Measurements from ENCODE around the gene HSD17B1.

HSD17B1 gene

DNA sequence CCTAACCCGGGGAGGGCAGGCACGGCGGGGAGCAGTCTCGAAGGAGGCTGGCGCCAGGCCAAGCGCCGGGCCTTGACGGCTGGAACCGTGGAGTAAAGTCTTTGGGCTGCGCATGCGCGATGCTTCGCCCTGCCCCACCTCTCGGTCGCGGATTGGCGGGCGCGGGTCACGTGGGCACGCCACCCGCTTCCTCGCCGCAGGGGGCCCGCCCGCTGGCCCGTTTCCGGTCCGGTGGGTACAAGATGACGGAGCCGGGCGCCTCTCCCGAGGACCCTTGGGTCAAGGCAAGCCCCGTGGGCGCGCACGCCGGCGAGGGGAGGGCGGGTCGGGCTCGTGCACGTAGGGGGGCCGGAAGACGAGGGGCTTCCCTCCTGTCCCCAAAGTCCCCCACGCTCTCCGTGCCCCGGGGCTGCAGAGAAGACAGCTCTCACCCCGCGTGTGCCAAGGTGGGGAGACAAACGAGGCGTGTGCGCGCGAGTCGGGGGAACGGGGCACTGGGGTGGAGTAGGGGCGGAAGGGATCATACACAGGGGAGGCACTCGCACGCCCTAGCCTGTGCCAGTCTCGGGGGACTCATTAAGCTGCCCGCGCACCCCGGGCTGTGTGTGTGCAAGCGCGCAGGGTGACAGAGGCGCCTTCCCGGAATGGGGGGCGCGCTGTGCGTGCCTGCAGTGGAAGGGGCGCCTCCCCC lies 14.3 kb downstream of the HSD17B1 start, which contains the start of gene MLX:
Gene MLX (plus strand): TSS at position 218 of the 691 bp plus-strand sequence. CDS start 25 bp downstream, at position 243.
- DNase-seq (ENCODE audit: low read depth, low spot score) = peak; percentile 81

- no peak for DNase-seq (ENCODE audit: low read depth, low spot score)
Observed at GRCh38 chr17:42568341-42569111, 15.8 kb downstream of the HSD17B1 start.

- DNase-seq (ENCODE audit: low read depth, low spot score) = no peak
Observed at GRCh38 chr17:42571435-42572225, 18.9 kb downstream of the HSD17B1 start.

GRCh38 chr17:42573095-42573494 lies 20.4 kb downstream of the HSD17B1 start:
- DNase-seq (ENCODE audit: low read depth, low spot score) = no peak

DNA sequence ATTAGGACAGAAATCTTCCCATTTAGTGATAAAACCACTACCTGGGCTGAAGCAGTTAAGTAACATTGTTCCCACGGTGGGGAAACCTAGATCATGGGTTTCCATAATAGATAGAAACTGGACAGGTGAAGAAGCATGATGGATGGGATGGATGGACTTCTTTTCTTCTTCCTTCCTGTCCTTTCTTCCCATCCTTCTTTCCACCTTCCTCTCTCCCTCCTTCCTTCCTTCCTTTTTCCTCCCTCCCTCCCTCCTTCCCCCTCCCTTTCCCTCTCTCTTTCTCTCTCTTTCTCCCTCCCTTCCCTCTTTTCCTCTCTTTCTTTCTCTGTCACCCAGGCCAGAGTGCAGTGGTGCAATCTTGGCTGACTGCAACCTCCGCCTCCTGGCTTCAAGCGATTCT lies 21.7 kb downstream of the HSD17B1 start:
- no peak for DNase-seq (ENCODE audit: low read depth, low spot score)

DNA sequence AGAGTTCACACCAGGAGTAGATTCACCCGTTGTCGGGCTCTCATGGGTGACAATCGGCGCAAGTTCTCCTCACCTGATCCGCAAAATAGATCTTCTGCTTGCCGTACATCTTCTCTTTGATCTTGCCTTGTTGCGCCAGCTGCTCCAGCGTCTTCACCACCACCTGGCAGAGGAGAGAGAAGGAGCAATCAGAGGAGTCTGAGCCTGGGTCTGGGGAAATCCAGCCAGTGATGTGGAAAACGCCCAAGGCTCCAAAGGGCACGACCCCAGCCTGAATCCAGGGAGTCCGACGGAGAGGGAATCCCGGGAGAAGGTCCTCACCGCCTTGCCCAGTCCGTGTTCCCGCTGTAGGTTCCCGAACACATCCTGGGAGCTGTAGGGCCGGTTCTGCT lies 24.4 kb downstream of the HSD17B1 start:
- no peak for DNase-seq (ENCODE audit: low read depth, low spot score)

DNA sequence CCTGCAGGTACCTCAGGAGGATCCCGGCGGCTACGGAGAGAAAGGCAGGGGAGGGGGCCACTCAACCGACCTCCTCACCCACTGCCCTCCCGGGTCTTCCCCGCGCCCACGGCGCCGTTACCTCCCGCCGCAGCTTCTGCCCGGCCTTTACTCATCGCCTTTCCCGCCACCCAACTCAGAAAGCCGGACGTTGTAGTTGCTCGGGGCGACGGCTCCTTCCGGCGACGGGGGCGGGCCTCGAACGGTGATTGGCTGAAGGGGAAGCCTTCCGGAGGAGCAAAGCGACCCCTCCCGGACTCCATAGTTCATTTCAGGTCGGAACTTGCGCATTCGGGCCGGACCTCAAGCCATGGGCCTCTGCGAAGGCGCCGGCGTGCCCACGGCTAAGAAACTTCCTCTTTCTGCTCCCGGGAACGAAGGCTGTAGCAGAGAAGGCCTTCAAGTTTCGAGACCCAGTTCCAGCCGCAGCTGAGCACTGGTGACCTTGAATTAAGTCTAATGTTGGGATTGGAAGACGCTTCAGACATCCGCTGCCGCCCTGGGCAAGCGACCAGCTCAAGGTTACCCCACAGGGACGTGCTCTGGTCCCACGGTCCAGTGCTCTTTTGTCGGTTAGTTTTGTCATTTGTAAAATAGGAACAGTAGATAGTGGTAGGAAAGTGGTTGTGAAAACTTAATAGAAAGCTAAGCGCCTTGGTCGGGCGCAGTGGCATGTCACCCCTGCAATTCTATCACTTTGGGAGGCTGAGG lies 25.0 kb downstream of the HSD17B1 start, which contains the start of gene PSMC3IP:
Gene PSMC3IP (minus strand): TSS at position 198 of the 750 bp plus-strand sequence. CDS start 43 bp downstream, at position 155.
- DNase-seq (ENCODE audit: low read depth, low spot score) = peak; percentile 88

- peak; percentile 38 for DNase-seq (ENCODE audit: low read depth, low spot score)
Observed at GRCh38 chr17:42578282-42578869, 25.7 kb downstream of the HSD17B1 start.

DNA sequence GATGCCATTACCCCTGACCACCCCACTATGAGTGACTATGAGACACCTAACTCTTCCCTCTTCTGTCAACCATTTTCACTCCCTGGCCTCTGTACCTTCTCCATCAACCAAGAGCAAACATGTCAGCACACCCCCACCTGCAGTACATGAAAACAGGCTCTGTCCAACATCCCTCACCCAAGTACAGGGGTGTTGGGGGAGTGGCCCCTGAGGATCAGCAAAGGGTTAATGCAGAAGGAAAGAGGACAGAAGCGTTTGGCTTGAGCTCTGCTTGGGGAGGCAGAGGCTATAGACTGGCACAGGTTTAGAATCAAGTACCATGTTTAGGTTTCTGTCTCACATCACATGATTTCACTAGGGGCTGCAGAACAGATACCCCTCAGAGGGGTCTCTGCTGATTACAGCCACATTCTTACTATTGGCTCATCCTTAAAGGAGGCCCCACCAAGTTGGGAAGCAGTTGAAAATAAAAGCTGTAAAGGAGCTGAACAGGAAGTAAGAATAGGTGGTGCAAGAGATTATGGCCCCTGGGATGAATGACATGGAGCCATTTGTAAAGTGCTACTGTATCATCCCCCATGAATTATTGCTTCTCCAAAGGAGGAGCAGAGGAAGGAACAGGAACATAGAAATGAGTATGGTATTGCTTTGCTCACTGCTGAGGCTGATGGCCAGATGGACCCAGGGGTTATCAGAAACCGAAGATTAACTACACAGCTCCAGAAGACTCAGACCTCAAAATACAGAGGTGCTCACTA lies 27.2 kb downstream of the HSD17B1 start:
- DNase-seq (ENCODE audit: low read depth, low spot score) = no peak

DNA sequence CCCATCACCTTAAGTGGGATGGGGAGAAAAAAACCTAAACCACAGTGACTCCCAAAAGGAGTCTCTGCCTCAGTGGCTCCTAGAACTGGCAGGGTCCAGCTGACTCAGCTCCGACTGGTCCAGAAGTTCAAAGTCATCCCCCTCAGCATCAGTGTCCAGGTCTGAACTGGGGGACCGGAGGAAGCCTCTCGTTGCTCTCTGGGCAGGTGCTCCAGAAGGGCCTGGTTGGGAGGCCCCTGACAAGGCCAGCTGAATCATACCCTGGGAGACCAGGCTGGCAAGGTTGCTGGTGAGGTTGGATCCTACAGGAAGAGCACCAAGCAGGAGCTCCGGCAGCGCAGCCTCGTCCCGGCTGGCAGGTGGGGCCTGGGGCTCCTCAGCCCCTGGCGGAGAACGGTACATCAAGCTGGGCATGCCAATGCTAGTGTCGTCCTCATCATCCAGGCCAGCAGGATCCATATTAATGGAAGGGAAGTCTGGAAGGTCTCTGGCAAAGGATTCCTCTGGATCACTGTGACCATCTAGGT lies 29.1 kb downstream of the HSD17B1 start:
- no peak for DNase-seq (ENCODE audit: low read depth, low spot score)

DNA sequence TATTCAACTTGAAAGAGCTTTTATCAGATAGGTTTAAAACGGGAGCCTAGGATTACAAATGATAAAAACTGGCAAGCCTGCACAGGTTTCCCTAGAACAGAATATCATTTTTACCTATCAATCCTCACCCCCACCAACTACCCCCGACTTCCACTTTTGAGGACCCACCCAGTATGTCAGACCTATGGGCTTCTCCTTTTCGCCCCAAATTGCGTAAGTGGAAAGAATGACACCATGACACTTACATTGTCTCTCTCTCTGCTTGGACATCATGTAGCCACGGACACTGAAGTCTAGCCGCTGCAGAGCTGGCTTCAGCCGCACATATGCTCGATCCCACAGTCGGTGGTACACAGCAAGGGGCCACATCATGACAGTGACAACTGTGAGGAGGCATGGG lies 32.2 kb downstream of the HSD17B1 start:
- DNase-seq (ENCODE audit: low read depth, low spot score) = no peak

- DNase-seq (ENCODE audit: low read depth, low spot score) = no peak
Observed at GRCh38 chr17:42585353-42585752, 32.6 kb downstream of the HSD17B1 start.

- no peak for DNase-seq (ENCODE audit: low read depth, low spot score)
Observed at GRCh38 chr17:42586514-42587230, 33.9 kb downstream of the HSD17B1 start.

DNA sequence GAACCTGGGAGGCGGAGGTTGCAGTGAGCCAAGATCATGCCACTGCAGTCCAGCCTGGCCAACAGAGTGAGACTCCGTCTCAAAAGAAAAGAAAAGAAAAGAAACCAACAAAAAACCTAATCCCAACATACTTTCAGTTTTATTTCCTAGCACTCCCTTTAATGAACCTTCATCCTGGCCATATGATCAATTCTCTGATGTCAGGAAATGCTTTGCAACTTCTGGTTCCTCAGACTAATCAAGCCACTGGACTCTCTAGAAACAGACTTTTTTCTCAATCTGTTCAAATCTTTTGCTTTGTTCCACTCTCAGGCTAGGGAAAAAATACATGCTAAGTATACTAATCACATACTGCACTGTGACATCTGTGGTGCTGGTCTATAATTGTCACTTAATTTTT lies 38.2 kb downstream of the HSD17B1 start:
- DNase-seq (ENCODE audit: low read depth, low spot score) = no peak

DNA sequence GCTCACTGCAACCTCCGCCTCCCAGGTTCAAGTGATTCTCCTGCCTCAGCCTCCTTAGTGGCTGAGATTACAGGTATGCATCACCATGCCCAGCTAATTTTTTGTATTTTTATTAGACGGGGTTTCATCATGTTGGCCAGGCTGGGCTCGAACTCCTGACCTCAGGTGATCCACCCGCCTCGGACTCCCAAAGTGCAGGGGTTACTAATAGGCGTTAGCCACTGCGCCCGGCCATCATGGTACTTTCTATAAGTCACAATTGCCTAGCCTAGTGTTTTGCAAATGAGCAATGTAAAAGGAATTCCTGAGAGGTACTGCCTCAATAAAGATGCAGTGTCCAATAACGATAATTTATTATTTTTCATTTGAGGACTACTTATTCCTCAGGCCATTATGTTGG lies 38.7 kb downstream of the HSD17B1 start:
- no peak for DNase-seq (ENCODE audit: low read depth, low spot score)

DNA sequence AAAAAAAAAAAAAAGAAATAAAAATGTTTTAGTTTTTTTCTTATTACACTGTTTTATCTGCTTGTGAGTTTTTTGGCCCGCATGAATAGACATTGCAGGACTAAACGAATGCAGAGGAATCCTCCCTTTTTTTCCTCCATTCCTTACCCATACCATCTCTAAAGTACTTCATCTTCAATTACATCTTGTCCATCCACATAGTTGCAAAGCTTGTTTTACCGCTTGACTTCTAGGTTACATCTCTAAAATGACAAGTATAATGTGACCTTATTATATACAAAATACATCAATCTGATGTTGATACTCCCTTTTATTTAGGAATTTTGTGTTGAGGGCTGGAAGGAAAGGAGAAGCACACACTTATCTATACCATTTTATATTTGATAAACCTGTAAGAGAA lies 43.7 kb downstream of the HSD17B1 start:
- no peak for DNase-seq (ENCODE audit: low read depth, low spot score)

DNA sequence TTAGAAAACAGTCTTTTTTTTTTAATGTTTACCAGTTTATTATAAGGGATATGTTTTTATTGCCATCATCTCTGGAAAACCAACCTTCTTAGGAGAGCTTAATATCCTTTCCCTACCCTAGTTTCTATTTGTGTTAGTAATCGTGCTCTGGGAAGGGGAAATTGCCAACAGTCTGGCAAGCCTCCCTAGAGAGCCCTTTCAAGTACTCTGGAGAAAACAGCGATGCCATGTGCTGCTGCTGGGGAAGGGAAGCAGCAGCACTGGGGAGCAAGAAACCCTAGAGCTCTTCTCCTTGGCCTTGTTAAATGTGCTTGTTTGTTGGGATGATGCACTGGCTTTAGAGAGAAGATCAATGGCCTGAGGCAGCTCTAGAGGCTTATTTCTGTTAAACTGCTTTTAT lies 46.2 kb downstream of the HSD17B1 start:
- DNase-seq (ENCODE audit: low read depth, low spot score) = no peak

DNA sequence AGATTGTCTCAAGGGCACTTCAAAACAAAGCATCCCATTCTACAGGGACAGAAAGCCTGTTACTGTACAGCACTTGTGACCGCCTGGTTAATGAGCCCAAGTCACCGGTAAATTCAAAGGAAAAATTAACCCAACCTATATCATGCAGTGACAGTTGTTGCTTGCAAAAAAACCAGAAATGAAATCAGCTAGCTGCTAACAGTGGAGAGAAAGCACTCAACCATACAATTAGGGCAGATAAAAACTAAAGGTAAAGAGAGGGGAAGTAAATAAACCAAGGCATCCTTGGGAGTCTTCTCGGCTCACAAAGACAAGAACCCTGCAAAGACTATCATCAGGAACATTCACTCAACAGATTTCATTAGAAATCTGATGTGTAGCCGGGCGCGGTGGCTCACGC lies 50.6 kb downstream of the HSD17B1 start:
- DNase-seq (ENCODE audit: low read depth, low spot score) = no peak

All from activated CD4-positive, CD25-positive, alpha-beta regulatory T cell treated with anti-CD3 and anti-CD28 coated beads, Interleukin-2, amount 50 U/mL, for 16 hours (primary cell).